Keratinocyte (primary cell): ENCODE data around the gene SCNN1B. TPM values are rescaled to one million over a fixed set of nuclear protein-coding genes. Genes with fewer than 3 reads are reported as not detected.

Experiments
- DNase-seq: peaks from one replicate; pipeline ENCODE4 v3.0.0-alpha.2; 2011; ENCODE audit warnings: low read depth, missing footprints, low spot score
- FAIRE-seq: peaks from 2 replicates; lab custom pipeline; 2011; peaks lifted over from hg19 to GRCh38; lab: Jason Lieb, UNC
- H2AFZ ChIP-seq: 2 replicates; pipeline ENCODE4 v1.6.0; 2012; ENCODE audit warnings: low read length, control low read depth, inconsistent platforms; ENCODE audit not compliant: control insufficient read depth
- H3K27ac ChIP-seq: 2 replicates; pipeline ENCODE4 v1.5.1; 2011; ENCODE audit warnings: low read length; ENCODE audit not compliant: control insufficient read depth, insufficient read depth
- H3K27me3 ChIP-seq: 3 replicates; pipeline ENCODE4 v1.6.0; 2011; ENCODE audit warnings: low read length; ENCODE audit not compliant: control insufficient read depth, insufficient read depth; ENCODE audit errors: extremely low read depth
- H3K36me3 ChIP-seq, 2 experiments: 2 replicates in 1 of 2; 3 replicates in 1 of 2; pipeline ENCODE4 v1.5.1; 2011; ENCODE audit warnings: low read length in 2 of 2, mild to moderate bottlenecking in 1 of 2; ENCODE audit not compliant: control insufficient read depth in 2 of 2, insufficient read depth in 2 of 2; ENCODE audit errors: extremely low read depth in 1 of 2
- H3K4me1 ChIP-seq: 3 replicates; pipeline ENCODE4 v1.5.1; 2011; ENCODE audit warnings: low read length; ENCODE audit not compliant: control insufficient read depth, insufficient read depth; ENCODE audit errors: extremely low read depth
- H3K4me2 ChIP-seq: 3 replicates; pipeline ENCODE4 v1.6.0; 2011; ENCODE audit warnings: low read depth, low read length; ENCODE audit not compliant: control insufficient read depth, insufficient read depth; ENCODE audit errors: extremely low read depth
- H3K4me3 ChIP-seq, 3 experiments: fragments of 200-600 bp in 1 of 3; sonication (generic) in 1 of 3; 2 replicates in 2 of 3; 3 replicates in 1 of 3; pipeline ENCODE4 v1.5.1; 2011 to 2016; ENCODE audit warnings: low read length in 3 of 3, mild to moderate bottlenecking in 3 of 3, control low read depth in 2 of 3, inconsistent platforms in 1 of 3, low read depth in 1 of 3, mixed read lengths in 1 of 3, mixed run types in 1 of 3, moderate library complexity in 1 of 3; ENCODE audit not compliant: control insufficient read depth in 2 of 3, insufficient read depth in 2 of 3; ENCODE audit errors: extremely low read depth in 1 of 3
- H3K79me2 ChIP-seq: 2 replicates; pipeline ENCODE4 v1.6.0; 2012; ENCODE audit warnings: low read length; ENCODE audit not compliant: control insufficient read depth, insufficient read depth
- H3K9ac ChIP-seq: 3 replicates; pipeline ENCODE4 v1.6.0; 2011; ENCODE audit warnings: low read length; ENCODE audit not compliant: control insufficient read depth, insufficient read depth; ENCODE audit errors: extremely low read depth
- H3K9me1 ChIP-seq: 3 replicates; pipeline ENCODE4 v1.6.0; 2011; ENCODE audit warnings: low read length; ENCODE audit not compliant: control insufficient read depth, insufficient read depth; ENCODE audit errors: extremely low read depth
- H3K9me3 ChIP-seq: 2 replicates; pipeline ENCODE4 v1.5.1; 2012; ENCODE audit warnings: low read depth, low read length; ENCODE audit not compliant: control insufficient read depth
- H4K20me1 ChIP-seq: 3 replicates; pipeline ENCODE4 v1.6.0; 2011; ENCODE audit warnings: low read length; ENCODE audit not compliant: control insufficient read depth, insufficient read depth; ENCODE audit errors: extremely low read depth
- CTCF ChIP-seq, 3 experiments: IDR thresholded peaks in 1 of 3; conservative IDR thresholded peaks in 1 of 3; optimal IDR thresholded peaks in 1 of 3; 2 replicates in 2 of 3; 3 replicates in 1 of 3; pipeline versions ENCODE3 to v1.5.1; 2011; ENCODE audit warnings: low read length in 3 of 3, mild to moderate bottlenecking in 3 of 3, moderate library complexity in 2 of 3, control low read depth in 1 of 3, inconsistent platforms in 1 of 3; ENCODE audit not compliant: insufficient read depth in 2 of 3; ENCODE audit errors: extremely low read depth in 1 of 3
- EZH2 ChIP-seq: IDR thresholded peaks from one replicate; pipeline ENCODE4 v1.6.1; 2012; ENCODE audit warnings: inconsistent platforms, mild to moderate bottlenecking, low read length, moderate library complexity
- dilution Hi-C: fragments of 300-500 bp; cut with MboI; formaldehyde crosslinking; loops from one replicate; pipeline ENCODE4 v1.7.0; 2020; ENCODE audit warnings: low sequenced_read_pairs; ENCODE audit not compliant: extremely low pct_ligation_motif_present
- polyA plus RNA-seq, 5 experiments: library from polyadenylated mRNA; depleted of rRNA in 3 of 5; stranded (reverse) in 3 of 5; stranded (forward) in 1 of 5; unstranded in 1 of 5; fragments of >200 nt; gene quantifications; 1 replicate in 1 of 5; 2 replicates in 3 of 5; 3 replicates in 1 of 5; pipeline versions ENCODE4 v1.2.1 to v1.2.3, GENCODE V29; 2011 to 2012; ENCODE audit warnings: missing spikeins in 2 of 5, low read depth in 1 of 5, low replicate concordance in 1 of 5

The SCNN1B gene
- polyA plus RNA-seq, 1 donor (not counting 4 experiments of a cell fraction or from before 2014, with no cell fraction given): 0.92 TPM

DNA sequence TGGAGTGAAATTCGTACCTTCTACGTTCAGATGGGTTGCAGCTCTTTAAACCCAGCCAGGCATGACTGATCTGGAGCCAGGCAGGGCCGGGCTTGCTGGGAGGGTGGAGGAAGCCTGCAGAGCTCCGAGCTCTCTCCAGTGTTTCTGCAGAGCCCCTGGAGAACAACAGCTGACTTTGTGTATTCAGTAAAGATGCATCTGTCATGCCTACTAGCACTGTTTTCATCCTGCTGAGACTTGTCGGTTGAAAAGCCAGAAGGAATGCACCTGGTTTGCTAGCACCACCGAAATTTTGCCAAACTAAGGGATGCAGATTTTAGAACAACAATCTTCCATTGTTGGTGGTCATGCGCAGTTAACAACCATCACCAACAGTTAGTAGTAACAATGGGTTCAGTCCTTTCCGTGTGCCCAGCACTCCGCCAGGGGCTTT is 22.4 kb upstream of the SCNN1B start:
- no peaks in the 10 kb centered on the region for H3K27me3 ChIP-seq

DNA sequence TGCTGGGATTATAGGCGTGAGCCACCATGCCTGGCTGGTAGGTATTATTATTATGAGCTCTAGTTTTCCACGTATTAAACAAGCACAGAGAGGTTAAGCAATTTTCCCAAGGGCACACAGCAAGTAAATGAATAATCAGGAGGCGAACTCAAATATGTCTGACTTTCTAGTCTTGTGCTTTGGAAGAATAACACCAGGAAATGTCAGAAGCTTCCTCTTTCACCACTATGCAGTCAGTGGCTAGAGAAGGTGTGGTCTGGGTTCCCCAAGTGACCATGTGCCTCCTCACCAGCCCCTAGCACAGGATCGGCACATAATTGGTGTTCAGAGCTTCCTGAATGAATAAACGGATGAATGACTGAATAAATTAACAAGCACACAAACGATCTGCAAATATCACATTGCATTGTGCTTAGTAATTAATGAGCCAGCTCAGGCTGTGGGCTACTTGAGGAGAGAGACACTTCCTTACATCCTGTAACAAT is 21.6 kb upstream of the SCNN1B start:
- Histone ChIP-seq H4K20me1 (no peaks in the 10 kb centered on the region), H3K79me2 (no peaks in the 10 kb centered on the region), H3K4me2 (peak overlapping the region; percentile 70), H3K9ac (peak overlapping the region; percentile 30), H3K4me1 (peaks cover 53% of the 10 kb centered on the region), H2AFZ (no peak overlapping the region), H3K9me3 (no peaks in the 10 kb centered on the region), H3K27me3 (no peaks in the 10 kb centered on the region), H3K9me1 (no peaks in the 10 kb centered on the region), H3K27ac (peak overlapping the region; percentile 58), H3K36me3 (no peaks in the 10 kb centered on the region), H3K4me3 (no peak overlapping the region)
- DNase-seq: peak; percentile 49
- peak; percentile 96 for FAIRE-seq
- dilution Hi-C loops: no loop called here
- TF ChIP-seq CTCF (optimal IDR thresholded peaks at IDR 0.05 in 1 of 3, IDR thresholded peaks at IDR 0.05 in 1 of 3, conservative IDR thresholded peaks at IDR 0.05 in 1 of 3; ENCODE audit: extremely low read depth in 1 of 3, insufficient read depth in 2 of 3, low read length in 3 of 3): no peak
- no peak for TF ChIP-seq EZH2

More for the DNA sequence above, 22.4 kb upstream of the SCNN1B start:
- Histone ChIP-seq H3K9me3 (no peaks in the 10 kb centered on the region), H3K79me2 (no peaks in the 10 kb centered on the region), H3K4me2 (peak overlapping the region; percentile 70), H3K4me1 (peaks cover 49% of the 10 kb centered on the region), H3K9ac (no peak overlapping the region), H3K27ac (peak overlapping the region; percentile 58), H2AFZ (no peak overlapping the region), H3K9me1 (no peaks in the 10 kb centered on the region), H4K20me1 (no peaks in the 10 kb centered on the region), H3K4me3 (peak overlapping the region in 2 of 3 experiments; percentile 50 to 51), H3K36me3 (no peaks in the 10 kb centered on the region)
- TF ChIP-seq EZH2 (no peak), CTCF (optimal IDR thresholded peaks at IDR 0.05 in 1 of 3, IDR thresholded peaks at IDR 0.05 in 1 of 3, conservative IDR thresholded peaks at IDR 0.05 in 1 of 3; ENCODE audit: extremely low read depth in 1 of 3, insufficient read depth in 2 of 3, low read length in 3 of 3) (no peak)
- peak; percentile 99 for FAIRE-seq
- dilution Hi-C loops: no loop called here
- peak; percentile 90 for DNase-seq
